OCI-LY7 (cell line): Measurements from ENCODE around the gene NLRX1.

Source experiments
- EZH2phosphoT487 ChIP-seq: fragments of 200-600 bp; sonication (generic); IDR thresholded peaks from 2 replicates; pipeline ENCODE4 v1.6.1; 2018; ENCODE audit warnings: low read depth, borderline replicate concordance, mild to moderate bottlenecking, mixed run types, antibody characterized with exemption, low read length, moderate library complexity, mixed read lengths
- TF ChIP-seq, protein P1 (sequence below): fragments of 200-600 bp; sonication (generic); conservative IDR thresholded peaks from 2 replicates; pipeline ENCODE4 v1.5.1; 2014; ENCODE audit warnings: mild to moderate bottlenecking, antibody characterized with exemption, low read length, moderate library complexity, mixed read lengths

DNA sequence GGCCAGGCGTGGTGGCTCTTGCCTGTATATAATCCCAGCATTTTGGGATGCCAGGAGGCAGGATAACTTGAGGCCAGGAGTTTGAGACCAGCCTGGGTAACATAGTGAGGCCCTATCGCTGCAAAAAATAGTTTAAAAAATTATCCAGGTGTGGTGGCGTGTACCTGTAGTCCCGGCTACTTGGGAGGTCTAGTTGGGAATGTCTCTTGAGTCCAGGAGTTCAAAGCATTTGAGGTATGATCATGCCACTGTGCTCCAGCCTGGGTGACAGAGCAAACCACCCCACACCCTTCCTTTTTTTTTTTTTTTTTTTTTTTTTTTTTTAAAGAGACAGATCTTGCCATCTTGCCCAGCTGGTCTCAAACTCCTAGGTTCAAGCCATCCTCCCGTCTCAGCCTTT is 54.4 kb downstream of the NLRX1 start:
- TF ChIP-seq, protein P1, sequence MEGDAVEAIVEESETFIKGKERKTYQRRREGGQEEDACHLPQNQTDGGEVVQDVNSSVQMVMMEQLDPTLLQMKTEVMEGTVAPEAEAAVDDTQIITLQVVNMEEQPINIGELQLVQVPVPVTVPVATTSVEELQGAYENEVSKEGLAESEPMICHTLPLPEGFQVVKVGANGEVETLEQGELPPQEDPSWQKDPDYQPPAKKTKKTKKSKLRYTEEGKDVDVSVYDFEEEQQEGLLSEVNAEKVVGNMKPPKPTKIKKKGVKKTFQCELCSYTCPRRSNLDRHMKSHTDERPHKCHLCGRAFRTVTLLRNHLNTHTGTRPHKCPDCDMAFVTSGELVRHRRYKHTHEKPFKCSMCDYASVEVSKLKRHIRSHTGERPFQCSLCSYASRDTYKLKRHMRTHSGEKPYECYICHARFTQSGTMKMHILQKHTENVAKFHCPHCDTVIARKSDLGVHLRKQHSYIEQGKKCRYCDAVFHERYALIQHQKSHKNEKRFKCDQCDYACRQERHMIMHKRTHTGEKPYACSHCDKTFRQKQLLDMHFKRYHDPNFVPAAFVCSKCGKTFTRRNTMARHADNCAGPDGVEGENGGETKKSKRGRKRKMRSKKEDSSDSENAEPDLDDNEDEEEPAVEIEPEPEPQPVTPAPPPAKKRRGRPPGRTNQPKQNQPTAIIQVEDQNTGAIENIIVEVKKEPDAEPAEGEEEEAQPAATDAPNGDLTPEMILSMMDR = no peak
- TF ChIP-seq EZH2phosphoT487 = no peak
